HEK293T (cell line): Measurements from ENCODE around the gene COX8C.

Experiments
- CTCF ChIA-PET: fragments of 350-600 bp; formaldehyde crosslinking; extraction: SDS; loops from one replicate; lab custom pipeline; 2021; ENCODE audit warnings: antibody characterized with exemption, inconsistent platforms; lab: Yijun Ruan, JAX
- POLR2A ChIA-PET: fragments of 350-600 bp; formaldehyde crosslinking; extraction: SDS; loops from one replicate; lab custom pipeline; 2020; ENCODE audit warnings: antibody characterized with exemption, inconsistent platforms; lab: Yijun Ruan, JAX
- DNase-seq: peaks from one replicate; pipeline ENCODE4 v3.0.0; 2012; ENCODE audit warnings: mixed read lengths; ENCODE audit errors: extremely low spot score
- ARNT ChIP-seq: fragments of 450-650 bp; IDR thresholded peaks from 2 replicates; pipeline ENCODE4 v1.6.1; 2017; ENCODE audit warnings: mild to moderate bottlenecking
- BHLHE40 ChIP-seq: fragments of 450-650 bp; IDR thresholded peaks from 2 replicates; pipeline ENCODE4 v1.6.1; 2016; ENCODE audit warnings: mild to moderate bottlenecking, moderate library complexity, borderline replicate concordance
- CTBP1 ChIP-seq: fragments of 450-650 bp; IDR thresholded peaks from 2 replicates; pipeline ENCODE4 v1.6.1; 2016; ENCODE audit warnings: borderline replicate concordance
- ELF4 ChIP-seq: fragments of 450-650 bp; IDR thresholded peaks from 2 replicates; pipeline ENCODE4 v1.6.1; 2017; ENCODE audit warnings: antibody characterized with exemption
- FOXA1 ChIP-seq: fragments of 450-650 bp; IDR thresholded peaks from 2 replicates; pipeline ENCODE4 v1.6.1; 2016; ENCODE audit warnings: mild to moderate bottlenecking
- FOXK2 ChIP-seq: fragments of 450-650 bp; IDR thresholded peaks from 2 replicates; pipeline ENCODE4 v1.6.1; 2016; ENCODE audit warnings: mild to moderate bottlenecking
- FOXM1 ChIP-seq: fragments of 450-650 bp; IDR thresholded peaks from 2 replicates; pipeline ENCODE4 v1.6.1; 2017; ENCODE audit warnings: mild to moderate bottlenecking, borderline replicate concordance
- HDGF ChIP-seq: fragments of 450-650 bp; IDR thresholded peaks from 2 replicates; pipeline ENCODE4 v1.6.1; 2017; ENCODE audit warnings: antibody characterized with exemption, borderline replicate concordance
- L3MBTL2 ChIP-seq: fragments of 450-650 bp; conservative IDR thresholded peaks from 2 replicates; pipeline ENCODE4 v1.6.1; 2016; ENCODE audit warnings: mild to moderate bottlenecking
- LEF1 ChIP-seq: fragments of 450-650 bp; IDR thresholded peaks from 2 replicates; pipeline ENCODE4 v1.6.1; 2017; ENCODE audit warnings: mild to moderate bottlenecking, borderline replicate concordance
- NFRKB ChIP-seq: fragments of 450-650 bp; IDR thresholded peaks from 2 replicates; pipeline ENCODE4 v1.6.1; 2016; ENCODE audit warnings: mild to moderate bottlenecking, moderate library complexity
- SP1 ChIP-seq: fragments of 450-650 bp; IDR thresholded peaks from 2 replicates; pipeline ENCODE4 v1.6.1; 2017
- SUZ12 ChIP-seq: fragments of 450-650 bp; IDR thresholded peaks from 2 replicates; pipeline ENCODE4 v1.6.1; 2016; ENCODE audit warnings: mild to moderate bottlenecking
- TARDBP ChIP-seq: fragments of 450-650 bp; IDR thresholded peaks from 2 replicates; pipeline ENCODE4 v1.6.1; 2016
- ZNF384 ChIP-seq: fragments of 450-650 bp; IDR thresholded peaks from 2 replicates; pipeline ENCODE4 v1.6.1; 2016
- TF ChIP-seq, protein P1 (sequence below): fragments of 450-650 bp; IDR thresholded peaks from 2 replicates; pipeline ENCODE4 v1.6.1; 2016

COX8C gene

DNA sequence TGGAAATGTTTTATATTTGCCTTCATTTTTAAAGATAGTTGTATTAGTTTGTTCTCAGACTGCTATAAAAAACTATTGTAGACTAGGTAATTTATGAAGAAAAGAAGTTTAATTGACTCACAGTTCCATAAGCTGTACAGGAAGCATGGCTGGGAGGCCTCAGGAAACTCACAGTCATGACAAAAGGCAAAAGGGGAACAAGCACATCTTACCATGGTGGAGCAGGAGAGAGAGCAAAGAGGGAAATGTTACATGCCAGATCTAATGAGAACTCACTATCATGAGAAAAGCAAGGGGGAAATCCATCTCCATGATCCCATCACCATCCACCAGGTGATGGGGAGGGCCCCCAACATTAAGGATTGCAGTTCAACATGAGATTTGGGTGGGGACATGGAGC is 48.2 kb downstream of the COX8C start:
- ChIA-PET CTCF (no interaction called here), POLR2A (no interaction called here)
- DNase-seq, result no peak
- TF ChIP-seq ZNF384 (no peak), NFRKB (no peak), FOXM1 (no peak), TARDBP (no peak), HDGF (no peak), BHLHE40 (no peak), SUZ12 (no peak), LEF1 (no peak), ARNT (no peak), CTBP1 (no peak), SP1 (no peak), FOXK2 (no peak), FOXA1 (no peak), ELF4 (no peak), L3MBTL2 (no peak)
- TF ChIP-seq, protein P1, sequence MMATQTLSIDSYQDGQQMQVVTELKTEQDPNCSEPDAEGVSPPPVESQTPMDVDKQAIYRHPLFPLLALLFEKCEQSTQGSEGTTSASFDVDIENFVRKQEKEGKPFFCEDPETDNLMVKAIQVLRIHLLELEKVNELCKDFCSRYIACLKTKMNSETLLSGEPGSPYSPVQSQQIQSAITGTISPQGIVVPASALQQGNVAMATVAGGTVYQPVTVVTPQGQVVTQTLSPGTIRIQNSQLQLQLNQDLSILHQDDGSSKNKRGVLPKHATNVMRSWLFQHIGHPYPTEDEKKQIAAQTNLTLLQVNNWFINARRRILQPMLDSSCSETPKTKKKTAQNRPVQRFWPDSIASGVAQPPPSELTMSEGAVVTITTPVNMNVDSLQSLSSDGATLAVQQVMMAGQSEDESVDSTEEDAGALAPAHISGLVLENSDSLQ, result no peak

DNA sequence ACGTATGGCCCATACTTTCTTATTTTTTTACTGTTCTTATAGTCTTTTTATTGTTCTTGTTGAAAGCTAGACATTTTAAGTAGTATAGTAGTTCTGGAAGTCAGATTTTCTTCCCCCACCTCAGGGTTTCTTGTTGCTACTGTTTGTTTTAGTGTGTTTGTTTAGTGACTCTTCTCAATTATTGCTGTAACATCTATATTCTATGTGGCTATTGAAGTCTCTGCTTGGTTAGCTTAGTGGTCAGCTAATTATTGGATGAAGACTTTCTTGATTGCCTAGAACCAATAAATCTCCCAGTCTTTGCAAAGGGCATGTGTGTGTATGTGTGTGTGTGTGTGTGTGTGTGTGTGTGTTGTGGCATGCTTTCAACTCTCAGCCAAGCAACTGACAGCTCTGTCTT is 49.5 kb downstream of the COX8C start:
- ChIA-PET CTCF (no interaction called here), POLR2A (no interaction called here)
- TF ChIP-seq BHLHE40, result no peak
- no peak for TF ChIP-seq SUZ12
- no peak for TF ChIP-seq HDGF
- TF ChIP-seq ELF4, result no peak
- no peak for TF ChIP-seq CTBP1
- no peak for TF ChIP-seq NFRKB
- no peak for TF ChIP-seq LEF1
- no peak for TF ChIP-seq FOXA1
- no peak for TF ChIP-seq FOXK2
- TF ChIP-seq ZNF384, result no peak
- no peak for DNase-seq
